GM23338 (cell line): ENCODE data around the gene HADHB. TPM values are rescaled to one million over a fixed set of nuclear protein-coding genes. Genes with fewer than 3 reads are reported as not detected.

Experiments used
- EZH2phosphoT487 ChIP-seq: fragments of 200-600 bp; sonication (generic); IDR thresholded peaks from one replicate; pipeline ENCODE4 v1.8.1; 2018; ENCODE audit warnings: antibody characterized with exemption; ENCODE audit not compliant: unreplicated experiment
- NANOG ChIP-seq: IDR thresholded peaks from 2 replicates; pipeline ENCODE4 v1.6.1; 2016; ENCODE audit warnings: antibody characterized with exemption, borderline replicate concordance
- ZNF114 ChIP-seq: fragments of 250-450 bp; sonication (Bioruptor Pico); IDR thresholded peaks from 2 replicates; pipeline ENCODE4 v1.5.0; 2020; ENCODE audit warnings: mild to moderate bottlenecking, moderate library complexity
- ZNF331 ChIP-seq: fragments of 250-450 bp; sonication (Bioruptor Pico); IDR thresholded peaks from 2 replicates; pipeline ENCODE4 v1.5.0; 2020; ENCODE audit warnings: low read depth, mild to moderate bottlenecking, moderate library complexity
- polyA plus RNA-seq: library from polyadenylated mRNA; unstranded; fragments of >200 nt; fragmentation: Nextera tagmentation; extraction: Ambion mirVana; gene quantifications from 2 replicates; pipeline ENCODE4 v1.2.1, GENCODE V29; 2016
- total RNA-seq: library from RNA; depleted of rRNA; stranded (reverse); fragments of >200 nt; shearing (Covaris generic); gene quantifications from 2 replicates; pipeline ENCODE4 v1.2.3, GENCODE V29; 2014
- TF ChIP-seq, protein P1 (sequence below): fragments of 250-450 bp; sonication (Bioruptor Pico); IDR thresholded peaks from 2 replicates; pipeline ENCODE4 v1.5.0; 2020; ENCODE audit warnings: mild to moderate bottlenecking, moderate library complexity
- TF ChIP-seq, protein P2 (sequence below): IDR thresholded peaks from one replicate; pipeline ENCODE4 v1.6.1; 2018; ENCODE audit warnings: antibody characterized with exemption; ENCODE audit not compliant: unreplicated experiment

HADHB gene
- total and polyA plus RNA-seq, 2 experiments from 2014 or later: 41.1 to 43.4 TPM

DNA sequence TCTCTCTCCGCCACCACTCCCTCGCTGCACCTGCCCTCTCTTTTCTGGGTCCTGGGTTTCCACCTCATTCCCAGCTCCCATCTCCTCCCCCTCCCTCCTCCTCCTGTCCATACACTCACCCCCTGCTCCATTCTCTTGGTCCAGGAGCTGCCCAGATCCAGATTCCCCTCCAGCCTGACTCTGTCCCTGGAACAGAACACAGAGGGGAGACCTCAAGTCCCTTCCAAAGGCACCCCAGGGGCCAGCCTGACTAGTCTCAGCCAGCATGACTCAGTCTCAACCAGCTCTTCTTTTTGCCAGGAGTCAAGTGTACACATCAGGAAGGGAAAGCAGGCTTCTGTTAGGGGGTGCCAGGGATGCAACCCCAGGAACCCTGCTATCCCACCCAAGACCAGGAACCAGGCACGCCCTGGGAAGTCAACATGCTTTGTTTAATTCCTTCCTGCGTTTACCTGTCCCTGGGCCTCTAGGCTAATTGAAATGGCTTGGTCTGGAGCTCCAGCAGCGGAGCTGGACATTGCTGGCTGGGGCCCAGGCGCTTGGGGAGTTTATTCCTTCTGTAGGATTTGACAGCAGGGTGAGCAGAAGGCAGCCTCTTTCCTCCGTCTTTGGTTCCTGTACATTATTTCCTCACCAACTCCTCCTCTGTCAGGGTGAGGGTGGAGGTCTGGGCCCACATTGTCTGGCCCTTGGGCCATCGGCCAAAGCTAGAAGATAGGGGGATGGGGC lies 72.8 kb downstream of the HADHB start (continued):
- TF ChIP-seq, protein P1, sequence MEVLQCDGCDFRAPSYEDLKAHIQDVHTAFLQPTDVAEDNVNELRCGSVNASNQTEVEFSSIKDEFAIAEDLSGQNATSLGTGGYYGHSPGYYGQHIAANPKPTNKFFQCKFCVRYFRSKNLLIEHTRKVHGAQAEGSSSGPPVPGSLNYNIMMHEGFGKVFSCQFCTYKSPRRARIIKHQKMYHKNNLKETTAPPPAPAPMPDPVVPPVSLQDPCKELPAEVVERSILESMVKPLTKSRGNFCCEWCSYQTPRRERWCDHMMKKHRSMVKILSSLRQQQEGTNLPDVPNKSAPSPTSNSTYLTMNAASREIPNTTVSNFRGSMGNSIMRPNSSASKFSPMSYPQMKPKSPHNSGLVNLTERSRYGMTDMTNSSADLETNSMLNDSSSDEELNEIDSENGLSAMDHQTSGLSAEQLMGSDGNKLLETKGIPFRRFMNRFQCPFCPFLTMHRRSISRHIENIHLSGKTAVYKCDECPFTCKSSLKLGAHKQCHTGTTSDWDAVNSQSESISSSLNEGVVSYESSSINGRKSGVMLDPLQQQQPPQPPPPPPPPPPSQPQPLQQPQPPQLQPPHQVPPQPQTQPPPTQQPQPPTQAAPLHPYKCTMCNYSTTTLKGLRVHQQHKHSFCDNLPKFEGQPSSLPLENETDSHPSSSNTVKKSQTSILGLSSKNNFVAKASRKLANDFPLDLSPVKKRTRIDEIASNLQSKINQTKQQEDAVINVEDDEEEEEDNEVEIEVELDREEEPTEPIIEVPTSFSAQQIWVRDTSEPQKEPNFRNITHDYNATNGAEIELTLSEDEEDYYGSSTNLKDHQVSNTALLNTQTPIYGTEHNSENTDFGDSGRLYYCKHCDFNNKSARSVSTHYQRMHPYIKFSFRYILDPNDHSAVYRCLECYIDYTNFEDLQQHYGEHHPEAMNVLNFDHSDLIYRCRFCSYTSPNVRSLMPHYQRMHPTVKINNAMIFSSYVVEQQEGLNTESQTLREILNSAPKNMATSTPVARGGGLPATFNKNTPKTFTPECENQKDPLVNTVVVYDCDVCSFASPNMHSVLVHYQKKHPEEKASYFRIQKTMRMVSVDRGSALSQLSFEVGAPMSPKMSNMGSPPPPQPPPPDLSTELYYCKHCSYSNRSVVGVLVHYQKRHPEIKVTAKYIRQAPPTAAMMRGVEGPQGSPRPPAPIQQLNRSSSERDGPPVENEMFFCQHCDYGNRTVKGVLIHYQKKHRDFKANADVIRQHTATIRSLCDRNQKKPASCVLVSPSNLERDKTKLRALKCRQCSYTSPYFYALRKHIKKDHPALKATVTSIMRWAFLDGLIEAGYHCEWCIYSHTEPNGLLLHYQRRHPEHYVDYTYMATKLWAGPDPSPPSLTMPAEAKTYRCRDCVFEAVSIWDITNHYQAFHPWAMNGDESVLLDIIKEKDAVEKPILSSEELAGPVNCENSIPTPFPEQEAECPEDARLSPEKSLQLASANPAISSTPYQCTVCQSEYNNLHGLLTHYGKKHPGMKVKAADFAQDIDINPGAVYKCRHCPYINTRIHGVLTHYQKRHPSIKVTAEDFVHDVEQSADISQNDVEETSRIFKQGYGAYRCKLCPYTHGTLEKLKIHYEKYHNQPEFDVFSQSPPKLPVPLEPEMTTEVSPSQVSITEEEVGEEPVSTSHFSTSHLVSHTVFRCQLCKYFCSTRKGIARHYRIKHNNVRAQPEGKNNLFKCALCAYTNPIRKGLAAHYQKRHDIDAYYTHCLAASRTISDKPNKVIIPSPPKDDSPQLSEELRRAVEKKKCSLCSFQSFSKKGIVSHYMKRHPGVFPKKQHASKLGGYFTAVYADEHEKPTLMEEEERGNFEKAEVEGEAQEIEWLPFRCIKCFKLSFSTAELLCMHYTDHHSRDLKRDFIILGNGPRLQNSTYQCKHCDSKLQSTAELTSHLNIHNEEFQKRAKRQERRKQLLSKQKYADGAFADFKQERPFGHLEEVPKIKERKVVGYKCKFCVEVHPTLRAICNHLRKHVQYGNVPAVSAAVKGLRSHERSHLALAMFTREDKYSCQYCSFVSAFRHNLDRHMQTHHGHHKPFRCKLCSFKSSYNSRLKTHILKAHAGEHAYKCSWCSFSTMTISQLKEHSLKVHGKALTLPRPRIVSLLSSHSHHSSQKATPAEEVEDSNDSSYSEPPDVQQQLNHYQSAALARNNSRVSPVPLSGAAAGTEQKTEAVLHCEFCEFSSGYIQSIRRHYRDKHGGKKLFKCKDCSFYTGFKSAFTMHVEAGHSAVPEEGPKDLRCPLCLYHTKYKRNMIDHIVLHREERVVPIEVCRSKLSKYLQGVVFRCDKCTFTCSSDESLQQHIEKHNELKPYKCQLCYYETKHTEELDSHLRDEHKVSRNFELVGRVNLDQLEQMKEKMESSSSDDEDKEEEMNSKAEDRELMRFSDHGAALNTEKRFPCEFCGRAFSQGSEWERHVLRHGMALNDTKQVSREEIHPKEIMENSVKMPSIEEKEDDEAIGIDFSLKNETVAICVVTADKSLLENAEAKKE: no peak
- TF ChIP-seq EZH2phosphoT487 (no peak), ZNF114 (CRISPR knock-in tag) (no peak), ZNF331 (CRISPR knock-in tag) (no peak), NANOG (no peak)
- TF ChIP-seq, protein P2, sequence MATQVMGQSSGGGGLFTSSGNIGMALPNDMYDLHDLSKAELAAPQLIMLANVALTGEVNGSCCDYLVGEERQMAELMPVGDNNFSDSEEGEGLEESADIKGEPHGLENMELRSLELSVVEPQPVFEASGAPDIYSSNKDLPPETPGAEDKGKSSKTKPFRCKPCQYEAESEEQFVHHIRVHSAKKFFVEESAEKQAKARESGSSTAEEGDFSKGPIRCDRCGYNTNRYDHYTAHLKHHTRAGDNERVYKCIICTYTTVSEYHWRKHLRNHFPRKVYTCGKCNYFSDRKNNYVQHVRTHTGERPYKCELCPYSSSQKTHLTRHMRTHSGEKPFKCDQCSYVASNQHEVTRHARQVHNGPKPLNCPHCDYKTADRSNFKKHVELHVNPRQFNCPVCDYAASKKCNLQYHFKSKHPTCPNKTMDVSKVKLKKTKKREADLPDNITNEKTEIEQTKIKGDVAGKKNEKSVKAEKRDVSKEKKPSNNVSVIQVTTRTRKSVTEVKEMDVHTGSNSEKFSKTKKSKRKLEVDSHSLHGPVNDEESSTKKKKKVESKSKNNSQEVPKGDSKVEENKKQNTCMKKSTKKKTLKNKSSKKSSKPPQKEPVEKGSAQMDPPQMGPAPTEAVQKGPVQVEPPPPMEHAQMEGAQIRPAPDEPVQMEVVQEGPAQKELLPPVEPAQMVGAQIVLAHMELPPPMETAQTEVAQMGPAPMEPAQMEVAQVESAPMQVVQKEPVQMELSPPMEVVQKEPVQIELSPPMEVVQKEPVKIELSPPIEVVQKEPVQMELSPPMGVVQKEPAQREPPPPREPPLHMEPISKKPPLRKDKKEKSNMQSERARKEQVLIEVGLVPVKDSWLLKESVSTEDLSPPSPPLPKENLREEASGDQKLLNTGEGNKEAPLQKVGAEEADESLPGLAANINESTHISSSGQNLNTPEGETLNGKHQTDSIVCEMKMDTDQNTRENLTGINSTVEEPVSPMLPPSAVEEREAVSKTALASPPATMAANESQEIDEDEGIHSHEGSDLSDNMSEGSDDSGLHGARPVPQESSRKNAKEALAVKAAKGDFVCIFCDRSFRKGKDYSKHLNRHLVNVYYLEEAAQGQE: no peak
